NCI-H446 treated with DMSO at 0.1 percent for 48 hours (cell line): ENCODE results near the gene PARD6A.

Experiments used
- DNase-seq: peaks from one replicate; lab custom pipeline; 2025; lab: John Stamatoyannopoulos, UW

PARD6A gene

GRCh38 chr16:67654403-67654911 lies 6.3 kb upstream of the PARD6A start:
- no peak for DNase-seq

GRCh38 chr16:67655363-67655762 lies 5.4 kb upstream of the PARD6A start:
- DNase-seq = no peak

- DNase-seq = no peak
Measured at GRCh38 chr16:67656344-67657016, 4.3 kb upstream of the PARD6A start.

- DNase-seq = no peak
Measured at GRCh38 chr16:67657017-67657608, 3.6 kb upstream of the PARD6A start.

- DNase-seq = no peak
Measured at GRCh38 chr16:67657751-67658518, 2.8 kb upstream of the PARD6A start.

GRCh38 chr16:67658849-67659674 lies 1.7 kb upstream of the PARD6A start:
- DNase-seq = no peak

GRCh38 chr16:67659675-67660563 lies 841 bp upstream of the PARD6A start, which contains the start of gene ACD:
Gene ACD (minus strand): TSS chr16:67660260. CDS start chr16:67660220, 40 bp downstream.
- peak; percentile 57 for DNase-seq

GRCh38 chr16:67661101-67661761 lies 471 bp downstream of the PARD6A start:
- DNase-seq = no peak

- DNase-seq = no peak
Measured at GRCh38 chr16:67661886-67662652, 1.3 kb downstream of the PARD6A start.

- DNase-seq = no peak
Measured at GRCh38 chr16:67662653-67663010, 1.9 kb downstream of the PARD6A start.

- DNase-seq = no peak
Measured at GRCh38 chr16:67663151-67663876, 2.6 kb downstream of the PARD6A start.

- DNase-seq = no peak
Measured at GRCh38 chr16:67663877-67664222, 3.1 kb downstream of the PARD6A start.

- no peak for DNase-seq
Measured at GRCh38 chr16:67664258-67664657, 3.5 kb downstream of the PARD6A start.

GRCh38 chr16:67664871-67665270 lies 4.1 kb downstream of the PARD6A start:
- DNase-seq = no peak

- no peak for DNase-seq
Measured at GRCh38 chr16:67665598-67665997, 4.8 kb downstream of the PARD6A start.

GRCh38 chr16:67666032-67666551 lies 5.3 kb downstream of the PARD6A start:
- no peak for DNase-seq

GRCh38 chr16:67666559-67667452 lies 6.0 kb downstream of the PARD6A start, which contains the start of the genes C16orf86 and ENKD1:
Gene C16orf86 (plus strand): TSS chr16:67666814. CDS start chr16:67666971, 157 bp downstream.
Gene ENKD1 (minus strand): TSS chr16:67666750. CDS start chr16:67666442, 308 bp downstream.
- peak; percentile 12 for DNase-seq

- no peak for DNase-seq
Measured at GRCh38 chr16:67667453-67667816, 6.7 kb downstream of the PARD6A start.
